ENCODE measurements around the gene HAND2.

DNA sequence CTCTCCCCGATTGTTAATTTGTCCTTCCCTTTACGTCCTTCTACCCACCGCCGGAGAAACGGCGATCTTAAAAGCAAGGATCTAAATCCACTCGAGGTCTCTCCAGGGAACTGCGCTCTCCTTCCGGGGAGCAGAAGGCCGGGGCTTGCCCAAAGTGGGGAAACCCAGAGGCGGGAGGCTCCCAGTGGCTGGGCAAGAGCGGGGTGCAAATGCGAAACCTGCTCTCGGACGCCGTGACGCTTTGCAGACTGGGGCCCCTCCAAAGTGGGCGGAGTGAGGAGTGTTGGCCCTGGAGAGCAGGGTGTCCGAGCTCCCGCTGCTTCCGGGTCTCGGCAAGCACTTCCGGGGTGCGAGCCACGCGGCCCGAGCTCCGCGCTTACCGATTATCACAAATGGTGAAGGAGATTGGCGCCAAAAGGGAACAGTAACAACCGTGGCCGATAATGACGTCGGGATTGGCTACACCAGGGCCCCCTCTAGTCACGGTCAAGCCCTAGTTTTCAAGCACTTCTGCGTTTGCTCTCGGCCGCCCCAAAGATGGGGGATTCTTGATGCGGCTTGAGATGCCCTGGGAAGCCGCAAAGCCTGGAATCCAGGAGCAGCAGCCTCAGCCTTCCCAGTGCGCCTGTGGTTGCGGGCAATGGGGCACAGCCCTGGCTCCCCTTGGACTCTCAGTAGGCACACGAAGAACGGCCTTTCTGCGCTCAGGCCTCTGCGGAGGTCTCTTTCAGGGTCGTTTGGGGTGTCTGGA lies 29.0 kb downstream of the HAND2 start:
- no peak for TF ChIP-seq POLR2A (IDR thresholded peaks at IDR 0.05)
- TF ChIP-seq POLR2AphosphoS5 (IDR thresholded peaks at IDR 0.05): no peak
